ENCODE data around the gene SVBP.
A peak's percentile ranks its signal among the peaks of the same experiment; 100 is the strongest.

SVBP gene

DNA sequence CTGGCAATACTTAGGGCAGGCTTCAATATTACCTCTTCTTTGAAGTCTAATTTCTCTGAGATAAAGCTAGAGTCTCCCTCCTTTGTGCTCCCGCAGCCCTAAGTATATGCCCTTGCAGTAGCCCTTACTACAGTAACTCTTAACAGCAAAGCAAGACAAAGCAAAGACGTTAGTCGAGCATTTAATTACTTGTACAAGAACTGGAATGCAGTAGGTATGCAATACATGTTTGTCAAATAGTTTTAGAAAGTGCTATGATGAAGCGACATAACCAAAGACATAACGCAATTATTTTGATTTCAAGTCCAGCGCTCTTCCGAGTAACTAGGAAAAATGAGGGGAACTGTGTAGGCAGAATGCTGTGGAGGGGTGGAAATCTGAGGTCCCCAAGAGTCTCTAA lies 51.9 kb downstream of the SVBP start:
- no peak for DNase-seq
- Histone ChIP-seq H3K36me3 (replicated peaks) (peaks cover 13% of the 10 kb centered on the region), H3K4me3 (ENCODE audit: low read depth, low read length) (peak overlapping the region; percentile 95), H3K27ac (peak overlapping the region; percentile 44), H3K27me3 (replicated peaks) (no peaks in the 10 kb centered on the region)
- in situ Hi-C loops (cut with HindIII; ENCODE audit: low pct_ligation_motif_present, low sequenced_read_pairs): no loop called here
- TF ChIP-seq, protein P1, sequence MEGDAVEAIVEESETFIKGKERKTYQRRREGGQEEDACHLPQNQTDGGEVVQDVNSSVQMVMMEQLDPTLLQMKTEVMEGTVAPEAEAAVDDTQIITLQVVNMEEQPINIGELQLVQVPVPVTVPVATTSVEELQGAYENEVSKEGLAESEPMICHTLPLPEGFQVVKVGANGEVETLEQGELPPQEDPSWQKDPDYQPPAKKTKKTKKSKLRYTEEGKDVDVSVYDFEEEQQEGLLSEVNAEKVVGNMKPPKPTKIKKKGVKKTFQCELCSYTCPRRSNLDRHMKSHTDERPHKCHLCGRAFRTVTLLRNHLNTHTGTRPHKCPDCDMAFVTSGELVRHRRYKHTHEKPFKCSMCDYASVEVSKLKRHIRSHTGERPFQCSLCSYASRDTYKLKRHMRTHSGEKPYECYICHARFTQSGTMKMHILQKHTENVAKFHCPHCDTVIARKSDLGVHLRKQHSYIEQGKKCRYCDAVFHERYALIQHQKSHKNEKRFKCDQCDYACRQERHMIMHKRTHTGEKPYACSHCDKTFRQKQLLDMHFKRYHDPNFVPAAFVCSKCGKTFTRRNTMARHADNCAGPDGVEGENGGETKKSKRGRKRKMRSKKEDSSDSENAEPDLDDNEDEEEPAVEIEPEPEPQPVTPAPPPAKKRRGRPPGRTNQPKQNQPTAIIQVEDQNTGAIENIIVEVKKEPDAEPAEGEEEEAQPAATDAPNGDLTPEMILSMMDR (IDR thresholded peaks at IDR 0.05; ENCODE audit: low read depth, low read length, missing control alignments): no peak

DNA sequence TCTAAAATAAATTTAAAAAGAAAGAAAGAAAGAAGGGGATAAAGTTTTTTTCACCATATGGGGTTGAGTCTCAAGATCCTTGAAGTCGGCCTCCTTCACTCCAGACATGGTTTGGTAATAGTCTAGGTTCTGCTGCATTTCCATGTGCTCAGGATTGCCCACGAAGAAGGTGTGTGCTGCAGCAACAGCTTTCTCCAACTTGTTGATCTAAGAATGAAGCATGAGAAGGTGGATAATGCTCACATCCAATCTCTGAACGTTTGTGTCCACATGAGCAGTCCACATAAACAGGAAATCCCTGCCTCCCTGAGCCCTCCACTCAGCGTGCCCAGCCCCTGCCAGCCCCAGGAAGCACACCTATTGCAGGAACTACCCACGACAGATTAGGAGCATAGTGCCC lies 54.9 kb downstream of the SVBP start:
- H3K27ac ChIP-seq: no peak overlapping the region
- DNase-seq: no peak
- in situ Hi-C loops (cut with HindIII; ENCODE audit: low pct_ligation_motif_present, low sequenced_read_pairs): no loop called here

DNA sequence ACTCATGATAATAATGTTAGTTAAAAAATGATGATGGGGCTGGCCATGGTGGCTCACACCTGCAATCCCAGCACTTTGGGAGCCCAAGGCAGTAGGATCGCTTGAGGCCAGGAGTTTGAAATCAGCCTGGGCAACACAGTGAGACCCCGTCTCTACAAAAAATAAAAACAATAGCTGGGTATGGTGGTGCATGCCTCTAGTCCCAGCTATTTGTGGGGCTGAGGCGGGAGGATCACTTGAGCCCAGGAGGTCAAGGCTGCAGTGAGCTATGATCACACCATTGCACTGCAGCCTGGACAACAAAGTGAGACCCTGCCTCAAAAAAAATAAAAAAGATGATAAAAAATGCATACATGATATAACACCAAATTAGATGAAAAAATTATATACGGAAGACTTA lies 55.6 kb downstream of the SVBP start:
- Histone ChIP-seq H3K27ac (no peak overlapping the region), H3K36me3 (replicated peaks) (peaks cover 48% of the 10 kb centered on the region), H3K4me3 (ENCODE audit: low read depth, low read length) (no peak overlapping the region), H3K27me3 (replicated peaks) (no peaks in the 10 kb centered on the region)
- TF ChIP-seq, protein P1 (IDR thresholded peaks at IDR 0.05; ENCODE audit: low read depth, low read length, missing control alignments): no peak
- in situ Hi-C loops (cut with HindIII; ENCODE audit: low pct_ligation_motif_present, low sequenced_read_pairs): no loop called here
- DNase-seq: no peak

More for the DNA sequence above, 54.9 kb downstream of the SVBP start:
- TF ChIP-seq, protein P1 (IDR thresholded peaks at IDR 0.05; ENCODE audit: low read depth, low read length, missing control alignments): no peak
- peaks cover 41% of the 10 kb centered on the region for H3K36me3 ChIP-seq (replicated peaks)
- H3K27me3 ChIP-seq (replicated peaks): no peaks in the 10 kb centered on the region
- no peak overlapping the region for H3K4me3 ChIP-seq (ENCODE audit: low read depth, low read length)

DNA sequence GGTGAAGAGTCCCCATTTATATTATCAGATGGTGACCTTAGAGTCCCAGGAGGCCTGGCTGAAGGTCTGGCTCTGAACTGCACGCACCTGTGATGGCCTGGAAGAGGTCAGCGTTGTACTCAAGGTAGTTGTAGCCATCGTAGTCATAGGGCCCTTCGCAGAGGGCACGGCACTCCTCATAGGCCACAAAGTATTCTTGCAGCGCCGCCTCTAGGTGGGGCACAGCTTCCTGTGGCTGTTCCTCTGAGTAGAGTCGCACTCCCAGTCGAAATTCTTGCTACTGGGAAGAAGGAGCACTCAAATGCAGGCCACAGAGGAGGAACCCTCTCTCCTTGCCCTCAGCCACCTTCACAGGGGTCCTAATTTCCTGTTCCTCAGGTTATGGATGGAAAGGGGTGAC lies 58.1 kb downstream of the SVBP start:
- H3K36me3 ChIP-seq (replicated peaks): peaks cover 72% of the 10 kb centered on the region
- in situ Hi-C loops (cut with HindIII; ENCODE audit: low pct_ligation_motif_present, low sequenced_read_pairs): no loop called here
- H3K4me3 ChIP-seq (ENCODE audit: low read depth, low read length): no peak overlapping the region
- TF ChIP-seq, protein P1 (IDR thresholded peaks at IDR 0.05; ENCODE audit: low read depth, low read length, missing control alignments): no peak
- DNase-seq: no peak
- H3K27me3 ChIP-seq (replicated peaks): no peaks in the 10 kb centered on the region
- H3K27ac ChIP-seq: no peak overlapping the region

DNA sequence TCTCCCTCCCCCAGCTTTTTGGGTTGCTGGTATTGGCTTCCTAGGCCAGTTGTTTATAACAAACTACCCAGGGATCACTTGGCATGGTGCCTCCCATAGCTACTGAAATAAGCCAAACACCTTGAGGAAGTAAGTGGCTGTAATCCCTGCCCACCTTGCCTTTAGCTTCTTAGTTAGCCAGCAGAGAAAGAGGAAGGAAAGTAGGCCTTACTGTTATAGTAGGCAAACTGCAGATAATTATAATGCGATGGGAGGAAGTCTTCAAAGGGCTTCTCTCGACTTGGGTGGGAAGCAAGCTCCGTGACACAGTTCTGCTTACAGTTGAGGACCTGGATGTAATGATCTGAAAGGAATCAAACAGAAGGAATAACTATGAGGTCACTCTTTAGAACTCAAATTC lies 58.6 kb downstream of the SVBP start:
- no peak for DNase-seq
- in situ Hi-C loops (cut with HindIII; ENCODE audit: low pct_ligation_motif_present, low sequenced_read_pairs): no loop called here
- H3K4me3 ChIP-seq (ENCODE audit: low read depth, low read length): no peak overlapping the region
- no peaks in the 10 kb centered on the region for H3K27me3 ChIP-seq (replicated peaks)
- H3K36me3 ChIP-seq (replicated peaks): peaks cover 77% of the 10 kb centered on the region
- no peak overlapping the region for H3K27ac ChIP-seq
- TF ChIP-seq, protein P1 (IDR thresholded peaks at IDR 0.05; ENCODE audit: low read depth, low read length, missing control alignments): no peak

DNA sequence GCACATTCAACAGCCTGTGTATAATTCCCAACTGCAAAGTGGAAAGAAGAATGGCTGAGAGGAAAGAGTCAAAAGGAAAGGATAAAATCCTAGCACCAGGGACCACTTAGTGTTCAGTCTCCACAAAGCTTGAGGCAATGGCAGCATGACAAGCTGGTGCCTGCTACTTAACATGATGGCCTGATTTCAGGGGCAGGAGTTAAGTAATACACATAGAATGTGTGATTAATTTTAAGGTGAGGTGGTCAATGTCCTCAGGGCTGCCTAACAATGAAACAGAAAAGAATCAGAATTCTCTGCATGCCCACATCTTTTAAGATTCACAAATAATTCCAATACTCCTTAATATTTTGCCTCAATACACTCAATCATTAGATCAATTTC lies 59.3 kb downstream of the SVBP start:
- Histone ChIP-seq H3K4me3 (ENCODE audit: low read depth, low read length) (no peak overlapping the region), H3K36me3 (replicated peaks) (peaks cover 82% of the 10 kb centered on the region), H3K27ac (no peak overlapping the region), H3K27me3 (replicated peaks) (no peaks in the 10 kb centered on the region)
- in situ Hi-C loops (cut with HindIII; ENCODE audit: low pct_ligation_motif_present, low sequenced_read_pairs): no loop called here
- TF ChIP-seq, protein P1 (IDR thresholded peaks at IDR 0.05; ENCODE audit: low read depth, low read length, missing control alignments): no peak
- no peak for DNase-seq

Measured in brain microvascular endothelial cell (primary cell).